Skin of body (tissue), 2 donors: Measurements from ENCODE around the gene INF2. TPM values are rescaled to one million over a fixed set of nuclear protein-coding genes. Genes with fewer than 3 reads are reported as not detected.
"Not testable (repeated sequence)": the region's sequence is repeated elsewhere in the genome, so short reads cannot be mapped to it uniquely, and the experiment has no call there.

Experiments
- DNase-seq: peaks from one replicate; lab custom pipeline; 2025; lab: John Stamatoyannopoulos, UW
- total RNA-seq: library from RNA; depleted of rRNA; stranded (reverse); fragments of >200 nt; gene quantifications from one replicate; pipeline ENCODE4 v1.2.3, GENCODE V29; 2014

Gene INF2
- total RNA-seq, 1 donor from 2014 or later: 25.7 TPM

- DNase-seq: no peak
Measured at GRCh38 chr14:104750056-104750752, 60.8 kb downstream of the INF2 start.

GRCh38 chr14:104750753-104751057 is 61.3 kb downstream of the INF2 start:
- not testable (repeated sequence) for DNase-seq

- no peak for DNase-seq
Measured at GRCh38 chr14:104751539-104752422, 62.4 kb downstream of the INF2 start.

GRCh38 chr14:104752423-104752734 is 63.0 kb downstream of the INF2 start:
- DNase-seq: no peak

- DNase-seq: peak; percentile 99
Measured at GRCh38 chr14:104752735-104753527, 63.5 kb downstream of the INF2 start, which contains the start of gene SIVA1. SIVA1 (plus strand) TSS chr14:104753147; CDS start chr14:104753202, 55 bp downstream.

GRCh38 chr14:104753528-104754212 is 64.3 kb downstream of the INF2 start:
- DNase-seq: no peak

- DNase-seq: no peak
Measured at GRCh38 chr14:104754213-104754851, 64.9 kb downstream of the INF2 start.

- DNase-seq: no peak
Measured at GRCh38 chr14:104755621-104756020, 66.2 kb downstream of the INF2 start.

DNA sequence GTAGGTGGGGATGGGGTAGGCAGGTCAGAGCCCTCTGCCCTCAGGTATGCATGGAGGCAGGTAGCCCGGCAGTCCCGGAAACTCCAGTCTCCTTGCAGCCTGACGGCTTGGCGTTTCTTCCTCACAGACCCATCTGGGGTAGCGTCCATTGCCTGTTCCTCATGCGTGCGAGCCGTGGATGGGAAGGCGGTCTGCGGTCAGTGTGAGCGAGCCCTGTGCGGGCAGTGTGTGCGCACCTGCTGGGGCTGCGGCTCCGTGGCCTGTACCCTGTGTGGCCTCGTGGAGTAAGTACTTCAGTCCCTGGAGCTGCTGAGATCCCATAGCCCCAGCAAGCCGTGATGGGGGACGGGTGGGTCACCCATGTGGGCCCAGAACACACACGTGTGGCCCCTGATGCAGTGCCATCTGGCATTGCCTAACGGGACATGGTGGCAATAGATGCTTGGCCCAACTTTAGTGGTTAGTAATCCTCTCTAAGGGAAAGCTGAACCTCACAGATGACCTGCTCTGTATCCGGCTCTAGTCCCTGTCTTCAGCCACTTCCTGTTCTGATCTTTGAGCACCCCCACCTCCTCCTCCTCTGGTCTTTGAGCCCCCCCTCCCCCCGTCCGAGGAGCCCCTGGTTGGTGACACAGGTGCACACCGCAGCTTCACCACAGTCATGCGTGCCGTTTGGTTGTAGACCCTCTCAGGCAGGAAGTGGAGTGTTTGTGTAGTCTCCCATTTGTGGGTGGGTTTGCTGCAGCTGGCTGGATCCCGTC is 67.2 kb downstream of the INF2 start:
- DNase-seq: no peak

DNA sequence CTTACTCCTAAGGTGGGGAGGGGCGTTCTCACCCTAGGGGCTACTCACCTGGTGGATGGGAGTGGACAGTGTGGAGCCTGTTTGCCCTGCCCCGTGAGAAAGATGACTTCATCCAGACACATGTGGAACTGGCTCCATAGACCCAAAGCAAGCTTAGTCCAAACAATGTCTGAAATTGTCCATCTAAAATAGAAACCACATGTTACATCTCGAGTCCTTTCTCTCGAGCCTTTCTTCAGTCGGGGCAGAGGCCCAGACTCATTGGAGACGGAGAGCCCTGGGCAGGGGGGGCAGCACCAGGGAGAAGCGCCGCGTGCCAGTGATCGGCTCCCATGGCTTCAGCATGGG is 67.8 kb downstream of the INF2 start:
- no peak for DNase-seq

DNA sequence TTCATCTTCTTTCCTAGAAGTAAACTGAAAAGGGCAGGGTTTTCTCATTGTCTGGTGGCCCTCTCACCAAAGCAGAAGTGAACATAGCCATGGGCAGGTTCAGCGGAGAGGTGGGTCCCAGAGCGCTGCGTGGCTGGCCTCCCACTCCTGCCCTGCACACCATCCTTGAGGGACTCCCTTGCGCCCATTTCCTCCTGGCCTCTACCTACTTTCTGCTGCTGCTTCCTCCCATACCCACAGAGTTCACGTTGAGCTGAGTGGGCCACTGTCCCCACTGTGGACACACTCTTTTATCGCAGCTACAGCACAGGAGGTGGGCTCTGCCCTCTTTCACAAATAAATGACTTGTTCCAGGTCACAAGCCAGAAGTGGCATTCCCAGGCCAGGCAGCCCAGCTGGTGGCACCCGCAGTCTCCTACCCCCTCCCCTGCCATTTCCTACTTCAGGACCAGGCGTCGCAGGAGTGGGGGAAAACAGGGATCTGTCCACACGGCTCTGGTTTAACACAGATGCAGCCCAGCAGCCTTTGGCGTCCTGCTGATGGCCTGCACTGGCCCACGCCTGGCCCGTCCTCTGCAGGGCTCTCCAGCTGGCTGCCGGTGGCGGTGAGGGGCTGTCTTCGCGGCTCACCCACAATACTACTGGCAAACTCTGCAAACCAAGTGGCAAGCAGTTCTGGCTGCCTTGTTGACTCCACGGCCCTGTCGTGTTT is 68.4 kb downstream of the INF2 start:
- DNase-seq: no peak

DNA sequence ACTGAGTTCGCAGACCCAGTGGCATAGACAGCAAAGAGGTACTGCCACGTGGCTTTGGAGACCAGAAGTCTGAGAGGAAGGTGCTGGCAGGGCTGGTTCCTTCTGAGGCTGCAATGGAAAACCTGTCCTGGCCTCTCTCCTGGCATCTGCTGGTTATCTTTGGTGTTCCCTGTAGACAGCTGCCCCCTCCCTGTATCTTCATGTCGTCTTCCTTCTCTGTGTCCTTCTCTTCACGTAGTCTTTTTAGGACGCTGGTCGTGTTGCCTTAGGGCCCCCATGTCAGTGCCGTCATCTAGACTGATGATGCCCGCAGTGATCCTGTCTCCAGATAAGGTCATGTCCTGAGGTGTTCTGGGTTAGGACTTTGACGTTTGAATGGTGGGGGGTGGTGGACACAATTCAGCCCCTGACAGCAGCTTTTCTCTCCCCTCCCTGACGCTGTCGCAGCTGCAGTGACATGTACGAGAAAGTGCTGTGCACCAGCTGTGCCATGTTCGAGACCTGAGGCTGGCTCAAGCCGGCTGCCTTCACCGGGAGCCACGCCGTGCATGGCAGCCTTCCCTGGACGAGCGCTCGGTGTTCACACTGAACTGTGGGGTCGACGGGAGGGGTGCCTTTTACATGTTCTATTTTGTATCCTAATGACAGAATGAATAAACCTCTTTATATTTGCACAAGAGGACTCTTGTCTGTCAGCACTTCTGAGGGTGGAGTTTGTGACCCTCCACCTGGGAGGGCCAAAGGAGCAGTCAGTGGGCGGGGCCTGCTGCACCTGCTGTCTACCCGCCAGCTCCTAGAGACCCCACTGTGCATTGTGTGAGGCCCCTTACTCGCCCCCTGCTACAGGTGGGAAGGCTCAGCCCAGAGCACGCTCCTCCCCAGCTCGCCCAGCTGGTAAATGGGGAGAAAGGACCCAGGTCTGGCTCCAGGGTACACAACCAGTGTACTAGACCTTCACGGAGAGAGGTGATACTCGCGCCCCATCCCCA is 69.9 kb downstream of the INF2 start:
- no peak for DNase-seq

DNA sequence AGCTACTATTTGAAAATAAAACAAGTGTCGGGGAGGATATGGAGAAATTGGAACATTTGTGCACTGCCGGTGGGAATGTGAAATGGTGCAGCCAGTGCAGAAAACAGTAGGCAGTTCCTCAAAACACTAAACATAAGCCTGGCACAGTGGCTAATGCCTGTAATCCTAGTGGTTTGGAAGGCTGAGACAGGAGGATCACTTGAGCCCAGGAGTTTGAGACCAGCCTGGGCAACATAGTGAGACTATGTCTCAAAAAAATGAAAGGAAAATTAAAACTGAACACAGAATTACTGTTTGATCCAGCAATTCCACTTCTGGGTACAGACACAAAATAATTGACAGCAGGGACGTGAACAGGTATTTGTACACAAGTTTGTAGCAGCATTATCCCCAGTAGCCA is 76.1 kb downstream of the INF2 start:
- DNase-seq: no peak

DNA sequence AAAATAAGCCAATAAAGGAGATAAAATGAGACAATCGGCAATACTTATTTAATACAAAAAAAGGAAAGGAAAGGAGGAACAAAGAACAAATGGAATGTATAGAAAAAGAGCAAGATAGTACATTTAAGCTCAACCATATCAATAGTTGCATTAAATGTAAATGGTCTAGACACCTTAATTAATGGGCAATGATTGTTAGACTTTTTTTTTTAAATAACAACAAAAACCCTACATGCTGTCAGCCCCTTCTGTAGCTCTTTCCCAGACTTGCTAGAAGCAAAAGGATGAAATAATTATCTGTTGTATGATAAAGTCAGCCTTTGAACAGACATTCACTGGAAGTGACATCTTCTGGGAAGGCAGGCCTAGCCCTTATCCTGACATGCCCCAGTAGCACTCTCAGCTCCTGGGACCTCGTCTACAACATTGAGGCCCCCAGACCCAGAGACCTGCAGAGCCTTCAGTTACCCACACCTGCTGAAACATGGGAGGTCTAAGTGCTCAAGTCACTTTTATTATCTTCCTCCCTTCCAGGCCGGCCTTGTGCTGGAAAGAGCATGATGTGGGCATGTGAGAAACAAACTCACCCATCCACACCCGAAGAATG is 76.9 kb downstream of the INF2 start:
- DNase-seq: no peak

DNA sequence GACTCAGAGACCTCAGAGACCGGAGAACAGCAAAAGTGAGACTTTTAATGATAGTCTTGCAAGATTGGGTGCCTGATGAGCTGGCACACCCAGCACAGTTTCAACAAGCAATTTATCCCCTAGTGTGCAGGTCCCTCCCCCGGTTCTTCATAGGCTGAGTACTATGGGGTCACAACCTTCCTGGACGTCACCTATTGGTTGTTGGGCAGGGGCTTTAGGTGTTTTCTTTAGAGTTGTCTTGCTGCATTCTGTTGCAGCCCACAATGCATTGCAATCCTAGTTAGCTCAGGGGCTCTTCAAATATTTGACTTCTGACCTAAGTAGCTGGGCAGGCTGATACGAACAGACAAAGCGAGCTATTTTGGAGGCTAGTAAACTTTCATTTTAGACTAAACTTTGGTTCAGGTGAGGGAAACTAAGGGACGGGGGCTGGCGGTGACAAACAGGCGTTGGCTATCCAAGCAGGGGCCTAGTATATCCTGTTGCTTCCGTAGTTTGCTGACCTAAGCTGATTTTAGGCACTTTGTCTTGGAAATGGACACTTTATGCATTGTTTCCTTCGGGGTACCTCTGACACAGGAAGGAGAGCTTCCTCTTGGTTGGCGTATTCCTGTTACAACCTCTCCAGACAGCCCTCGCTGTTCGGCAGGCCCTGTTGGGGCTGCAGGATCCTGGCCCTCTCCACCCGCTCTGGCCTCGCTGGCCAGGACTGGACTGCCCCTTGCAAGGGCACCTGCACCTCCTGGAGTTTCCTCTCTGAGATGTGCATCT is 77.6 kb downstream of the INF2 start:
- no peak for DNase-seq

- DNase-seq: no peak
Measured at GRCh38 chr14:104767634-104767918, 78.2 kb downstream of the INF2 start.
